K562 (cell line): ENCODE results near the gene USP2. TPM values are rescaled to one million over a fixed set of nuclear protein-coding genes. Genes with fewer than 3 reads are reported as not detected.
A peak's percentile ranks its signal among the peaks of the same experiment; 100 is the strongest.

ENCODE experiments used
- CBFA2T2 ChIP-seq: fragments of 450-650 bp; conservative IDR thresholded peaks from 2 replicates; pipeline ENCODE4 v1.6.1; 2017; ENCODE audit warnings: mild to moderate bottlenecking
- CHD4 ChIP-seq: fragments of 200-600 bp; sonication (generic); IDR thresholded peaks from 3 replicates; pipeline ENCODE4 v1.6.1; 2012; ENCODE audit warnings: low read depth, mild to moderate bottlenecking, mixed read lengths, low read length, inconsistent platforms; ENCODE audit not compliant: insufficient read depth, insufficient replicate concordance, poor library complexity, severe bottlenecking
- DMBX1 ChIP-seq: fragments of 250-450 bp; sonication (Bioruptor Pico); IDR thresholded peaks from 2 replicates; pipeline ENCODE4 v1.8.0; 2022; ENCODE audit warnings: inconsistent platforms, mild to moderate bottlenecking, moderate library complexity, borderline replicate concordance
- MTA2 ChIP-seq: fragments of 450-650 bp; IDR thresholded peaks from 2 replicates; pipeline ENCODE4 v1.6.1; 2016; ENCODE audit warnings: low read depth
- NFIC ChIP-seq: fragments of 450-650 bp; IDR thresholded peaks from 2 replicates; pipeline ENCODE4 v1.6.1; 2017; ENCODE audit warnings: mild to moderate bottlenecking, inconsistent platforms
- PKNOX1 ChIP-seq: fragments of 450-650 bp; IDR thresholded peaks from 2 replicates; pipeline ENCODE4 v1.6.1; 2016
- POLR2AphosphoS5 ChIP-seq: IDR thresholded peaks from 2 replicates; pipeline ENCODE4 v1.6.1; 2011; ENCODE audit warnings: mild to moderate bottlenecking, low read depth, low read length, moderate library complexity; ENCODE audit not compliant: control insufficient read depth, insufficient read depth
- TRIM28 ChIP-seq: fragments of 450-650 bp; IDR thresholded peaks from 2 replicates; pipeline ENCODE4 v1.6.1; 2017
- ZNF143 ChIP-seq: sonication (generic); formaldehyde crosslinking; IDR thresholded peaks from 2 replicates; pipeline ENCODE4 v1.9.0; 2022; ENCODE audit warnings: mild to moderate bottlenecking, missing genetic modification reagents
- ZNF174 ChIP-seq: fragments of 250-450 bp; sonication (Bioruptor Pico); IDR thresholded peaks from 2 replicates; pipeline ENCODE4 v1.4.0; 2020; ENCODE audit warnings: mild to moderate bottlenecking
- ZNF217 ChIP-seq: sonication (generic); formaldehyde crosslinking; IDR thresholded peaks from 2 replicates; pipeline ENCODE4 v1.8.0; 2022; ENCODE audit warnings: mild to moderate bottlenecking, missing genetic modification reagents
- ZNF280A ChIP-seq: fragments of 450-650 bp; IDR thresholded peaks from 2 replicates; pipeline ENCODE4 v1.6.1; 2018; ENCODE audit warnings: mild to moderate bottlenecking, low read depth; ENCODE audit not compliant: partially characterized antibody
- polyA plus RNA-seq, 8 experiments: library from polyadenylated mRNA; depleted of rRNA in 4 of 8; stranded (reverse) in 5 of 8; unstranded in 3 of 8; fragments of >200 nt; fragmentation: Nextera tagmentation in 2 of 8; fragmentation: Illumina TruSeq in 1 of 8; extraction: Ambion mirVana in 2 of 8; extraction: Trizol in 1 of 8; gene quantifications; 2 replicates each; pipeline versions ENCODE4 v1.2.1 to v1.2.3, GENCODE V29; 2011 to 2014; ENCODE audit warnings: inconsistent platforms in 1 of 8, missing spikeins in 1 of 8
- total RNA-seq, 7 experiments: library from RNA; depleted of rRNA in 6 of 7; stranded (reverse); fragments of >200 nt in 6 of 7; fragmentation: Illumina TruSeq in 2 of 7; extraction: Trizol in 2 of 7; gene quantifications; 2 replicates each; pipeline versions ENCODE4 v1.2.1 to v1.2.3, GENCODE V29; 2011 to 2021; ENCODE audit warnings: low replicate concordance in 1 of 7
- TF ChIP-seq, protein P1 (sequence below): fragments of 450-650 bp; IDR thresholded peaks from 2 replicates; pipeline ENCODE4 v1.6.1; 2016; ENCODE audit warnings: mild to moderate bottlenecking, moderate library complexity

USP2 gene
- total and polyA plus RNA-seq, 9 of the 15 experiments (the other 6 are each of a cell fraction or from before 2014, with no cell fraction given): 2.8 to 16.9 (median 3.9) TPM

DNA sequence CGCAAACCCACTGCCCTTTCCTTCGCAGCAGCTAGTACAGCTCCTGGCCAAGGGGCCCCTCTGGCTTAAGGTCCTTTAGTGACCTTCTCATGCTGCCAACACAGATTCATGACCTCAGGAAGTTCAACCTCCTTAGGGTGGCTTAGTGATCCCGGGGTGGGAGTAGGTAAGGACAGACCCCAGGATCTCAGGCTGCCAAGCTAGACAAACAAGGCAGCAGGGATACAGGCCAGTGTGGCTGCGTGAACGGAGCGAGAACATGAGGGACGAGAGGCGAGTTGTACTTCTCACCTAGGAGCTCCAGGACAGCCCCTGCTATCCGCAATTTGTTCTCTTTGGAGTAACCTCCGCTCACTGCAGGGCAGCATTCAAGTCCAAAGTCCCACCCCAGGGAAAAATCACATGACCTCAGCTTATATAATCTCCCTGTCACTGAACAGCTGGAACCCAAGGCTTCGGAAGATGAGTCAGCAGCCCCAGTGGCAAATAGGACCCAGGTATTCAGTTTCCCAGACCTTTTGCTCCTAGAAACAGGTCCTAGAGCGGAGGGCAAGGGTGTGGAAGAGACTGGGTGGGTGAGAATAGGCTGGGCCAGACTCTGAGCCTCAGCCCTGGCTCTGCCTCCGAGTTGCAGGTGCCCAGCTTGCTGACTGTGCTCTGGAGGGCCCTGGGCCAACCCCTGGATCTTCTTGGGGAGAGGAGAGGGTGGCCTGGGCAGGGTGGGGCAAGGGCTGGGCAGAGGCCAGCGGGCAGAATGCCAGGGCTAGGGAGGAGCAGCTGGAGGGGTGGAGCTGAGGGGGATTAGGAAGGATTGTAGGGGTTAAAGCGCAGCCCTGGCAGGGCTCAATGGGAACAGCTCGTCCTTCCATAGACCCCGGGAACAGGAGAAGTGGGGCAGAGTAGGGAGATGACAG is 13.1 kb downstream of the USP2 start (continued):
- TF ChIP-seq CBFA2T2: peak; percentile 31
- no peak for TF ChIP-seq POLR2AphosphoS5
- TF ChIP-seq, protein P1, sequence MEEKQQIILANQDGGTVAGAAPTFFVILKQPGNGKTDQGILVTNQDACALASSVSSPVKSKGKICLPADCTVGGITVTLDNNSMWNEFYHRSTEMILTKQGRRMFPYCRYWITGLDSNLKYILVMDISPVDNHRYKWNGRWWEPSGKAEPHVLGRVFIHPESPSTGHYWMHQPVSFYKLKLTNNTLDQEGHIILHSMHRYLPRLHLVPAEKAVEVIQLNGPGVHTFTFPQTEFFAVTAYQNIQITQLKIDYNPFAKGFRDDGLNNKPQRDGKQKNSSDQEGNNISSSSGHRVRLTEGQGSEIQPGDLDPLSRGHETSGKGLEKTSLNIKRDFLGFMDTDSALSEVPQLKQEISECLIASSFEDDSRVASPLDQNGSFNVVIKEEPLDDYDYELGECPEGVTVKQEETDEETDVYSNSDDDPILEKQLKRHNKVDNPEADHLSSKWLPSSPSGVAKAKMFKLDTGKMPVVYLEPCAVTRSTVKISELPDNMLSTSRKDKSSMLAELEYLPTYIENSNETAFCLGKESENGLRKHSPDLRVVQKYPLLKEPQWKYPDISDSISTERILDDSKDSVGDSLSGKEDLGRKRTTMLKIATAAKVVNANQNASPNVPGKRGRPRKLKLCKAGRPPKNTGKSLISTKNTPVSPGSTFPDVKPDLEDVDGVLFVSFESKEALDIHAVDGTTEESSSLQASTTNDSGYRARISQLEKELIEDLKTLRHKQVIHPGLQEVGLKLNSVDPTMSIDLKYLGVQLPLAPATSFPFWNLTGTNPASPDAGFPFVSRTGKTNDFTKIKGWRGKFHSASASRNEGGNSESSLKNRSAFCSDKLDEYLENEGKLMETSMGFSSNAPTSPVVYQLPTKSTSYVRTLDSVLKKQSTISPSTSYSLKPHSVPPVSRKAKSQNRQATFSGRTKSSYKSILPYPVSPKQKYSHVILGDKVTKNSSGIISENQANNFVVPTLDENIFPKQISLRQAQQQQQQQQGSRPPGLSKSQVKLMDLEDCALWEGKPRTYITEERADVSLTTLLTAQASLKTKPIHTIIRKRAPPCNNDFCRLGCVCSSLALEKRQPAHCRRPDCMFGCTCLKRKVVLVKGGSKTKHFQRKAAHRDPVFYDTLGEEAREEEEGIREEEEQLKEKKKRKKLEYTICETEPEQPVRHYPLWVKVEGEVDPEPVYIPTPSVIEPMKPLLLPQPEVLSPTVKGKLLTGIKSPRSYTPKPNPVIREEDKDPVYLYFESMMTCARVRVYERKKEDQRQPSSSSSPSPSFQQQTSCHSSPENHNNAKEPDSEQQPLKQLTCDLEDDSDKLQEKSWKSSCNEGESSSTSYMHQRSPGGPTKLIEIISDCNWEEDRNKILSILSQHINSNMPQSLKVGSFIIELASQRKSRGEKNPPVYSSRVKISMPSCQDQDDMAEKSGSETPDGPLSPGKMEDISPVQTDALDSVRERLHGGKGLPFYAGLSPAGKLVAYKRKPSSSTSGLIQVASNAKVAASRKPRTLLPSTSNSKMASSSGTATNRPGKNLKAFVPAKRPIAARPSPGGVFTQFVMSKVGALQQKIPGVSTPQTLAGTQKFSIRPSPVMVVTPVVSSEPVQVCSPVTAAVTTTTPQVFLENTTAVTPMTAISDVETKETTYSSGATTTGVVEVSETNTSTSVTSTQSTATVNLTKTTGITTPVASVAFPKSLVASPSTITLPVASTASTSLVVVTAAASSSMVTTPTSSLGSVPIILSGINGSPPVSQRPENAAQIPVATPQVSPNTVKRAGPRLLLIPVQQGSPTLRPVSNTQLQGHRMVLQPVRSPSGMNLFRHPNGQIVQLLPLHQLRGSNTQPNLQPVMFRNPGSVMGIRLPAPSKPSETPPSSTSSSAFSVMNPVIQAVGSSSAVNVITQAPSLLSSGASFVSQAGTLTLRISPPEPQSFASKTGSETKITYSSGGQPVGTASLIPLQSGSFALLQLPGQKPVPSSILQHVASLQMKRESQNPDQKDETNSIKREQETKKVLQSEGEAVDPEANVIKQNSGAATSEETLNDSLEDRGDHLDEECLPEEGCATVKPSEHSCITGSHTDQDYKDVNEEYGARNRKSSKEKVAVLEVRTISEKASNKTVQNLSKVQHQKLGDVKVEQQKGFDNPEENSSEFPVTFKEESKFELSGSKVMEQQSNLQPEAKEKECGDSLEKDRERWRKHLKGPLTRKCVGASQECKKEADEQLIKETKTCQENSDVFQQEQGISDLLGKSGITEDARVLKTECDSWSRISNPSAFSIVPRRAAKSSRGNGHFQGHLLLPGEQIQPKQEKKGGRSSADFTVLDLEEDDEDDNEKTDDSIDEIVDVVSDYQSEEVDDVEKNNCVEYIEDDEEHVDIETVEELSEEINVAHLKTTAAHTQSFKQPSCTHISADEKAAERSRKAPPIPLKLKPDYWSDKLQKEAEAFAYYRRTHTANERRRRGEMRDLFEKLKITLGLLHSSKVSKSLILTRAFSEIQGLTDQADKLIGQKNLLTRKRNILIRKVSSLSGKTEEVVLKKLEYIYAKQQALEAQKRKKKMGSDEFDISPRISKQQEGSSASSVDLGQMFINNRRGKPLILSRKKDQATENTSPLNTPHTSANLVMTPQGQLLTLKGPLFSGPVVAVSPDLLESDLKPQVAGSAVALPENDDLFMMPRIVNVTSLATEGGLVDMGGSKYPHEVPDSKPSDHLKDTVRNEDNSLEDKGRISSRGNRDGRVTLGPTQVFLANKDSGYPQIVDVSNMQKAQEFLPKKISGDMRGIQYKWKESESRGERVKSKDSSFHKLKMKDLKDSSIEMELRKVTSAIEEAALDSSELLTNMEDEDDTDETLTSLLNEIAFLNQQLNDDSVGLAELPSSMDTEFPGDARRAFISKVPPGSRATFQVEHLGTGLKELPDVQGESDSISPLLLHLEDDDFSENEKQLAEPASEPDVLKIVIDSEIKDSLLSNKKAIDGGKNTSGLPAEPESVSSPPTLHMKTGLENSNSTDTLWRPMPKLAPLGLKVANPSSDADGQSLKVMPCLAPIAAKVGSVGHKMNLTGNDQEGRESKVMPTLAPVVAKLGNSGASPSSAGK: no peak
- peak; percentile 54 for TF ChIP-seq NFIC
- TF ChIP-seq ZNF174 (CRISPR knock-in tag): no peak
- TF ChIP-seq ZNF280A: no peak
- TF ChIP-seq PKNOX1: 0 out of 2 replicates have a peak, but pooled peaks have one; percentile 30
- TF ChIP-seq MTA2: peak; percentile 38; the same call in 1 of the 2 replicates
- no peak for TF ChIP-seq DMBX1 (CRISPR knock-in tag)
- no peak for TF ChIP-seq TRIM28
- no peak for TF ChIP-seq ZNF217 (CRISPR knock-in tag)
- no peak for TF ChIP-seq ZNF143 (CRISPR knock-in tag)
- TF ChIP-seq CHD4: no peak
